Dermis blood vessel endothelial cell (primary cell): Measurements from ENCODE around the gene TDRD12. TPM values are rescaled to one million over a fixed set of nuclear protein-coding genes. Genes with fewer than 3 reads are reported as not detected.

ENCODE experiments used
- DNase-seq: peaks from one replicate; pipeline ENCODE4 v3.0.0; 2010
- total RNA-seq: library from RNA; depleted of rRNA; stranded (reverse); fragments of >200 nt; gene quantifications from 2 replicates; pipeline ENCODE4 v1.2.3, GENCODE V29; 2014

TDRD12 gene
- 0.14 and 0.17 TPM in 2 replicates for total RNA-seq

GRCh38 chr19:32719611-32720059 is at the start of gene TDRD12:
Gene TDRD12 (plus strand): TSS chr19:32719767. CDS start chr19:32720073, 306 bp downstream.
- no peak for DNase-seq

GRCh38 chr19:32671883-32672593 is 47.5 kb upstream of the TDRD12 start:
- no peak for DNase-seq

- DNase-seq: no peak
Observed at GRCh38 chr19:32672841-32673240, 46.7 kb upstream of the TDRD12 start.

- DNase-seq: no peak
Observed at GRCh38 chr19:32673573-32673972, 46.0 kb upstream of the TDRD12 start.

GRCh38 chr19:32674153-32674930 is 45.2 kb upstream of the TDRD12 start:
- DNase-seq: peak; percentile 27

- peak; percentile 99 for DNase-seq
Observed at GRCh38 chr19:32674931-32675719, 44.4 kb upstream of the TDRD12 start, which contains the start of gene ANKRD27. Gene ANKRD27 (minus strand): TSS chr19:32675180. CDS start chr19:32659015, 16,165 bp downstream.

GRCh38 chr19:32675720-32676185 is 43.8 kb upstream of the TDRD12 start, which contains the start of gene RGS9BP:
Gene RGS9BP (plus strand): TSS chr19:32675848. CDS start chr19:32676264, 416 bp downstream.
- peak; percentile 80 for DNase-seq

GRCh38 chr19:32676186-32676894 is 43.2 kb upstream of the TDRD12 start:
- DNase-seq: peak; percentile 30

- no peak for DNase-seq
Observed at GRCh38 chr19:32676895-32677359, 42.6 kb upstream of the TDRD12 start.

- DNase-seq: no peak
Observed at GRCh38 chr19:32677657-32678056, 41.9 kb upstream of the TDRD12 start.

- DNase-seq: no peak
Observed at GRCh38 chr19:32680986-32681385, 38.6 kb upstream of the TDRD12 start.

- DNase-seq: no peak
Observed at GRCh38 chr19:32682317-32682716, 37.2 kb upstream of the TDRD12 start.

- no peak for DNase-seq
Observed at GRCh38 chr19:32686847-32687475, 32.6 kb upstream of the TDRD12 start.

- no peak for DNase-seq
Observed at GRCh38 chr19:32687681-32688080, 31.9 kb upstream of the TDRD12 start.

GRCh38 chr19:32688311-32688710 is 31.3 kb upstream of the TDRD12 start:
- DNase-seq: no peak

- peak; percentile 84 for DNase-seq
Observed at GRCh38 chr19:32691291-32691951, 28.1 kb upstream of the TDRD12 start, which contains the start of gene NUDT19. Gene NUDT19 (plus strand): TSS chr19:32691821. CDS start chr19:32691961, 140 bp downstream.

GRCh38 chr19:32691952-32692726 is 27.4 kb upstream of the TDRD12 start:
- peak; percentile 89 for DNase-seq

GRCh38 chr19:32692727-32693061 is 26.9 kb upstream of the TDRD12 start:
- DNase-seq: no peak

GRCh38 chr19:32693151-32694108 is 26.1 kb upstream of the TDRD12 start:
- DNase-seq: peak; percentile 22
